ENCODE measurements around the gene CCR3.

The CCR3 gene

GRCh38 chr3:46299608-46300460, 57.6 kb downstream of the CCR3 start:
- no peak for DNase-seq

GRCh38 chr3:46300461-46300789, 58.2 kb downstream of the CCR3 start:
- no peak for DNase-seq

GRCh38 chr3:46301122-46301835, 59.0 kb downstream of the CCR3 start:
- no peak for DNase-seq

- no peak for DNase-seq
Observed at GRCh38 chr3:46303240-46303639, 61.0 kb downstream of the CCR3 start.

GRCh38 chr3:46304739-46305138, 62.5 kb downstream of the CCR3 start:
- DNase-seq, result no peak

GRCh38 chr3:46312991-46313390, 70.7 kb downstream of the CCR3 start:
- no peak for DNase-seq

GRCh38 chr3:46314517-46314916, 72.3 kb downstream of the CCR3 start:
- no peak for DNase-seq

GRCh38 chr3:46316206-46316605, 73.9 kb downstream of the CCR3 start:
- DNase-seq, result no peak

Data from activated CD8-positive, alpha-beta memory T cell treated with anti-CD3 and anti-CD28 coated beads for 24 hours (primary cell).